Activated CD4-positive, alpha-beta T cell treated with anti-CD3 and anti-CD28 coated beads for 24 hours (primary cell): ENCODE results near the gene IKBKE.
A peak's percentile ranks its signal among the peaks of the same experiment; 100 is the strongest.

ENCODE experiments used
- DNase-seq, 2 donors: peaks; one replicate each; pipeline ENCODE4 v3.0.0-alpha.2; 2020; ENCODE audit warnings: low read depth in 2 of 2

IKBKE gene

GRCh38 chr1:206455289-206455665, 15.0 kb upstream of the IKBKE start:
- no peak for DNase-seq

- no peak for DNase-seq
Observed at GRCh38 chr1:206455666-206456344, 14.5 kb upstream of the IKBKE start.

- DNase-seq, result no peak
Observed at GRCh38 chr1:206456577-206457370, 13.5 kb upstream of the IKBKE start.

- DNase-seq, result no peak
Observed at GRCh38 chr1:206457408-206458120, 12.7 kb upstream of the IKBKE start.

- no peak for DNase-seq
Observed at GRCh38 chr1:206459703-206460102, 10.6 kb upstream of the IKBKE start.

- no peak for DNase-seq
Observed at GRCh38 chr1:206460836-206461426, 9.3 kb upstream of the IKBKE start.

GRCh38 chr1:206461602-206462455, 8.4 kb upstream of the IKBKE start:
- peak; percentile 62 to 69 for DNase-seq

GRCh38 chr1:206463137-206463536, 7.1 kb upstream of the IKBKE start:
- DNase-seq, result no peak

GRCh38 chr1:206463911-206464310, 6.4 kb upstream of the IKBKE start:
- DNase-seq, result no peak

- DNase-seq, result no peak
Observed at GRCh38 chr1:206464456-206464964, 5.8 kb upstream of the IKBKE start.

- DNase-seq, result no peak
Observed at GRCh38 chr1:206465951-206466350, 4.3 kb upstream of the IKBKE start.

- no peak for DNase-seq
Observed at GRCh38 chr1:206466840-206467649, 3.2 kb upstream of the IKBKE start.

- DNase-seq, result no peak
Observed at GRCh38 chr1:206467915-206468314, 2.4 kb upstream of the IKBKE start.

- DNase-seq, result no peak
Observed at GRCh38 chr1:206468571-206468970, 1.7 kb upstream of the IKBKE start.

GRCh38 chr1:206469411-206469932, 804 bp upstream of the IKBKE start:
- peak in 1 of 2 donors; percentile 26 for DNase-seq

GRCh38 chr1:206470692-206471414, 577 bp downstream of the IKBKE start:
- DNase-seq, result peak in 1 of 2 donors; percentile 33

- no peak for DNase-seq
Observed at GRCh38 chr1:206471415-206471801, 1.1 kb downstream of the IKBKE start.

- DNase-seq, result no peak
Observed at GRCh38 chr1:206472024-206472423, 1.7 kb downstream of the IKBKE start.

- DNase-seq, result no peak
Observed at GRCh38 chr1:206472454-206472853, 2.2 kb downstream of the IKBKE start.
